PC-9 (cell line): ENCODE data around the gene DDR2. TPM values are rescaled to one million over a fixed set of nuclear protein-coding genes. Genes with fewer than 3 reads are reported as not detected.

Experiments
- BruUV-seq: library from RNA; stranded (reverse); fragments of 400-500 nt; replicated peaks from 2 replicates; lab custom pipeline; 2021; lab: Mats Ljungman, UMichigan
- CTCF ChIA-PET: fragments of 300-600 bp; sonication (Branson Sonifier 250); formaldehyde crosslinking; loops from one replicate; lab custom pipeline; 2022; ENCODE audit warnings: antibody characterized with exemption; lab: Charles Lee
- POLR2A ChIA-PET: fragments of 300-600 bp; sonication (Branson Sonifier 250); formaldehyde crosslinking; loops from one replicate; lab custom pipeline; 2022; ENCODE audit warnings: antibody characterized with exemption; ENCODE audit not compliant: unreplicated experiment; lab: Charles Lee
- DNase-seq, 2 experiments: peaks; one replicate each; pipeline versions ENCODE4 v3.0.0 to v3.0.0-alpha.2; 2015 to 2022; ENCODE audit warnings: mixed read lengths in 1 of 2
- H2AFZ ChIP-seq: fragments of 200-600 bp; sonication (generic); 2 replicates; pipeline ENCODE4 v1.8.1; 2017; ENCODE audit warnings: antibody characterized with exemption
- H3F3A ChIP-seq: fragments of 200-600 bp; sonication (generic); 2 replicates; pipeline ENCODE4 v1.8.1; 2017; ENCODE audit warnings: antibody characterized with exemption, mild to moderate bottlenecking, low read depth; ENCODE audit not compliant: insufficient read depth
- H3K27ac ChIP-seq: fragments of 200-600 bp; sonication (generic); 2 replicates; pipeline ENCODE4 v1.6.1; 2016; ENCODE audit warnings: mixed run types
- H3K27me3 ChIP-seq: fragments of 200-600 bp; sonication (generic); 2 replicates; pipeline ENCODE4 v1.6.1; 2016; ENCODE audit warnings: low read depth, mixed run types; ENCODE audit not compliant: insufficient read depth
- H3K36me3 ChIP-seq: fragments of 200-600 bp; sonication (generic); 2 replicates; pipeline ENCODE4 v1.6.1; 2016; ENCODE audit warnings: low read depth, mixed run types
- H3K4me1 ChIP-seq: fragments of 200-600 bp; sonication (generic); replicated peaks from 2 replicates; pipeline ENCODE4 v1.6.1; 2016; ENCODE audit warnings: mixed run types; ENCODE audit not compliant: insufficient read depth
- H3K4me2 ChIP-seq: fragments of 200-600 bp; sonication (generic); 2 replicates; pipeline ENCODE4 v1.6.1; 2017; ENCODE audit warnings: mixed run types
- H3K4me3 ChIP-seq: fragments of 200-600 bp; sonication (generic); 2 replicates; pipeline ENCODE4 v1.6.1; 2016; ENCODE audit warnings: mixed run types
- H3K79me2 ChIP-seq: fragments of 200-600 bp; sonication (generic); 2 replicates; pipeline ENCODE4 v1.6.1; 2017; ENCODE audit warnings: low read depth, mixed run types
- H3K9me2 ChIP-seq: fragments of 200-600 bp; sonication (generic); 2 replicates; pipeline ENCODE4 v1.8.1; 2017; ENCODE audit warnings: mild to moderate bottlenecking; ENCODE audit not compliant: insufficient read depth
- H3K9me3 ChIP-seq: fragments of 200-600 bp; sonication (generic); 2 replicates; pipeline ENCODE4 v1.8.1; 2016; ENCODE audit warnings: low read depth; ENCODE audit not compliant: insufficient read depth
- H4K20me1 ChIP-seq: fragments of 200-600 bp; sonication (generic); 2 replicates; pipeline ENCODE4 v1.8.1; 2017; ENCODE audit not compliant: insufficient read depth
- EZH2 ChIP-seq: fragments of 200-600 bp; sonication (generic); IDR thresholded peaks from 2 replicates; pipeline ENCODE4 v1.8.0; 2017; ENCODE audit warnings: antibody characterized with exemption, low read depth
- intact Hi-C: fragments of 100-400 bp; cut with micrococcal nuclease; formaldehyde crosslinking; loops from one replicate; pipeline ENCODE4 v1.10.0; 2022; ENCODE audit not compliant: unreplicated experiment
- total RNA-seq: library from RNA; stranded (reverse); gene quantifications from 2 replicates; pipeline ENCODE4 v1.2.3, GENCODE V29; 2021
- TF ChIP-seq, protein P1 (sequence below): fragments of 200-600 bp; sonication (generic); conservative IDR thresholded peaks from 2 replicates; pipeline ENCODE4 v1.6.1; 2017; ENCODE audit warnings: mixed run types, antibody characterized with exemption, mild to moderate bottlenecking, moderate library complexity

Gene DDR2
- total RNA-seq, 1 experiment from 2014 or later = 0.35 TPM

DNA sequence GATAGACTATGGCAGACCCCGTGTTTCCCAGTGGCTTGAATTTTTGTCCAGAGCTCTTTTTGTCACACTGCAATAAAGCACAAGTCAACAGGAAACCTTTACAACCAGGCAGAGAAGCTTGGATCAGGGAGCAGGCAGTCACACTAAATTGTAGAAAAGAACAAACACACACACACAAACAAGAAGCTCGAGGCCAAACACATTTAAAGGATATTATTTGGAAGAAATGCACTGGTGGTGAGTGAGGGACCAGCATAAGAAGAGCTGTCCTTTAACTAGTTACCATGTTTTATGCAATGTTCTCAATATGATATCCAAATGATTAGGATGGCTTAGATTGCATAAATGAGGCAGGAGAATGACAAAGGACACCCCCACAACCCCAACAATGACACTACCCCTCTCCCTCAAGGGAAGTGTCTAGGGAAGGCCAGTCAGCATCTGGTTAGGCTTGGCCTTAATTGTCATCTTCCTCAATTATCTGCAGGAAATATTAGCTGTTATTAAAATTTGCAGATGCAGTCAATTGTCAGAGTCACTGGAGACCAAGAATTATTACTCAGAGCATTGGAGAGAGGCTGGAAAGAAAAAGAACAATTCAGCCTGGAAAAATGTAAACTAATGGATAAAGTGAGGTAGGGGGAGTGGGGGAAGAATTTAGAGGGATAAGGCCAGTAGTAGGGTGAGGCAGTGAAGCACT lies 35.3 kb downstream of the DDR2 start:
- Histone ChIP-seq H3K27ac (no peak overlapping the region), H3F3A (no peaks in the 10 kb centered on the region), H3K4me1 (no peaks in the 10 kb centered on the region), H4K20me1 (no peaks in the 10 kb centered on the region), H3K4me3 (no peak overlapping the region), H3K79me2 (no peaks in the 10 kb centered on the region), H3K27me3 (no peaks in the 10 kb centered on the region), H3K36me3 (no peaks in the 10 kb centered on the region), H3K9me2 (no peaks in the 10 kb centered on the region; the same call in 1 of the 2 replicates), H3K4me2 (no peak overlapping the region), H2AFZ (no peak overlapping the region), H3K9me3 (0 out of 2 replicates have a peak, but pooled peaks cover 2% of the 10 kb centered on the region)
- intact Hi-C loops = no loop called here
- BruUV-seq = no TSS peak
- POLR2A ChIA-PET = no interaction called here
- DNase-seq = no peak
- TF ChIP-seq EZH2 = no peak
- TF ChIP-seq, protein P1, sequence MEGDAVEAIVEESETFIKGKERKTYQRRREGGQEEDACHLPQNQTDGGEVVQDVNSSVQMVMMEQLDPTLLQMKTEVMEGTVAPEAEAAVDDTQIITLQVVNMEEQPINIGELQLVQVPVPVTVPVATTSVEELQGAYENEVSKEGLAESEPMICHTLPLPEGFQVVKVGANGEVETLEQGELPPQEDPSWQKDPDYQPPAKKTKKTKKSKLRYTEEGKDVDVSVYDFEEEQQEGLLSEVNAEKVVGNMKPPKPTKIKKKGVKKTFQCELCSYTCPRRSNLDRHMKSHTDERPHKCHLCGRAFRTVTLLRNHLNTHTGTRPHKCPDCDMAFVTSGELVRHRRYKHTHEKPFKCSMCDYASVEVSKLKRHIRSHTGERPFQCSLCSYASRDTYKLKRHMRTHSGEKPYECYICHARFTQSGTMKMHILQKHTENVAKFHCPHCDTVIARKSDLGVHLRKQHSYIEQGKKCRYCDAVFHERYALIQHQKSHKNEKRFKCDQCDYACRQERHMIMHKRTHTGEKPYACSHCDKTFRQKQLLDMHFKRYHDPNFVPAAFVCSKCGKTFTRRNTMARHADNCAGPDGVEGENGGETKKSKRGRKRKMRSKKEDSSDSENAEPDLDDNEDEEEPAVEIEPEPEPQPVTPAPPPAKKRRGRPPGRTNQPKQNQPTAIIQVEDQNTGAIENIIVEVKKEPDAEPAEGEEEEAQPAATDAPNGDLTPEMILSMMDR = no peak
- CTCF ChIA-PET = interaction anchor here (0.6 kb wide), 1 partner anchor 811 kb away, joined by 3 read pairs; no protein-coding TSS in a partner anchor

DNA sequence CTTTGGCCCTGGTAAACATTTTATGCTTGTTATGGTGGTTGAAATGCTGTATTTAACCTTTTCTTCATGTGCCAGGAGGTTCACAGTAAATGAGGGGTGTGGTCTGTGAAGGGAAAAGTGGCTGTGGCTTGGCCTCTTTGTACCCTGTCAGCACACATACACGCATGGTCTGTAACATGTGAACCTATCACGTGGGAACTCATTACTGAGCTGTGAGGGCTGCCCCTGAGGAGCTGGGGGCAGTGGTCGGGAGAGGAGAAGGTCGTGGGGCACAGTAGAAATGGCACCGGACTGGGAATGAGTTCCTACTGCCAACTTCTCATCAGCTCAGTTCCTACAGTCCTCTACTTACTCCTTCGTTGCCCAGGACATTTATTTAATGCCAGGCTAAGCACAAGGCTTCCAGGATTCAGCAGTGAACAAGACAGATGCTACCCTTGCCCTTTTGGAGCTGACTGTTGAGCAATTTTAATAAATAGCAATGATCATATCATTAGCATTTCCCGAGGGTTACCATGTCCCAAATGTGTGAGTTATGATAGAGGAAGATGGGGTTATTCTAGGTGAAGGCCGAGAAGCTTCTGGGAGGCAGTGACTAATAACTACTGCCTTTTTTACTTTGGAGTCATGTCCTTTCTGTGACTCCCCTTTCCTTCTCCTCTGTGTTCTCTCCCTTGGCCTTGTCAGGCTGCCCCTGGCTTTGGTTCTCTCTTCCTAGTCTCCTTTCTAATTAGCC lies 38.8 kb downstream of the DDR2 start:
- intact Hi-C loops = loop anchor here (10.0 kb wide), 1 partner anchor 94 kb away; no protein-coding TSS in a partner anchor
- H2AFZ ChIP-seq = no peak overlapping the region
- CTCF ChIA-PET = no interaction called here
- TF ChIP-seq, protein P1 = no peak
- TF ChIP-seq EZH2 = no peak
- H4K20me1 ChIP-seq = no peaks in the 10 kb centered on the region
- H3K27me3 ChIP-seq = no peaks in the 10 kb centered on the region
- no TSS peak for BruUV-seq
- H3K9me3 ChIP-seq = no peaks in the 10 kb centered on the region
- no peak overlapping the region for H3K4me2 ChIP-seq
- DNase-seq = no peak
- POLR2A ChIA-PET = interaction anchor here (0.7 kb wide), 1 partner anchor 248 kb away, joined by 4 read pairs; no protein-coding TSS in a partner anchor
- H3K27ac ChIP-seq = no peak overlapping the region
- H3K9me2 ChIP-seq = no peaks in the 10 kb centered on the region; the same call in 1 of the 2 replicates
- H3K4me1 ChIP-seq = no peaks in the 10 kb centered on the region
- H3K79me2 ChIP-seq = no peaks in the 10 kb centered on the region
- no peaks in the 10 kb centered on the region for H3F3A ChIP-seq
- no peak overlapping the region for H3K4me3 ChIP-seq
- no peaks in the 10 kb centered on the region for H3K36me3 ChIP-seq

DNA sequence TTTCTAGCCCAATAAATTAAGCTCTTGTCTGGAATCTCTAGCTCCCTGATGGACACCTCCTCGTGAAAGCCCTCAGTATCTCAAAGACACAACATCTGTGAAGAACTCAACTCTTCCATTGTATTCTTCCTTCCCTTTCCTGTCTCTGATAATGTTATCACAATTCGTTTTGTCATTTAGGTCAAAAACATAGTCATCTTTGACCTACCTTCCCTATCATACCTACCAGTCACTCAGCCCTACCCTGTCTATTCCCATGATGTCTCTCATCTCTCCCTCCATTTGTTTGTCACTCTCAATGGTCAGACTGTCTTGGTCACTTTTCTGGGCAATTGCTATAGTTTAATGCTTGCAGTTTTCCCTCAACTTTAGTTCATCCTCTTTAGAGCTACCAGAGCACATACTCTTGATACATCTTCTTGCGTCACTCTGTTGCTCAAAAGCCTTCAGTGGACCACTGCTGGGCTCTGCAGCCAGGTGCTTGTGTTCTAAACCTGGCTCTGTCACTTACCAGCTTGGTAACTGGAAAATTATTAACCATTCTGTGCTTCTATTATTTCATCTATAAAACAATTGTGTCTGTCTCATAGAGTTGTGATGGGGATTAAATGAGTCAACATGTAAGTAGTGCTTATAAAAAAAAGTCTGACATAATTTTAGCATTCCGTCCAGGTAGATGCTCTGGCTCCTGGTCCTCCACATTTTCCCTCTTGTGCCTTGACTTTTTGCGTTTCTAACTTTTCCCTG lies 39.6 kb downstream of the DDR2 start:
- Histone ChIP-seq H3F3A (no peaks in the 10 kb centered on the region), H3K4me3 (no peak overlapping the region), H3K27me3 (no peaks in the 10 kb centered on the region), H3K9me3 (no peaks in the 10 kb centered on the region), H3K36me3 (no peaks in the 10 kb centered on the region), H4K20me1 (no peaks in the 10 kb centered on the region), H3K9me2 (no peaks in the 10 kb centered on the region; the same call in 1 of the 2 replicates), H3K27ac (no peak overlapping the region), H2AFZ (no peak overlapping the region), H3K79me2 (no peaks in the 10 kb centered on the region), H3K4me2 (no peak overlapping the region), H3K4me1 (no peaks in the 10 kb centered on the region)
- TF ChIP-seq, protein P1 = no peak
- TF ChIP-seq EZH2 = no peak
- no peak for DNase-seq
- BruUV-seq = no TSS peak
- POLR2A ChIA-PET = interaction anchor here (0.7 kb wide), 1 partner anchor 247 kb away, joined by 4 read pairs; no protein-coding TSS in a partner anchor
- CTCF ChIA-PET = no interaction called here
- intact Hi-C loops = loop anchor here (10.0 kb wide), 1 partner anchor 93 kb away; no protein-coding TSS in a partner anchor
